GM23338 (cell line): ENCODE data around the gene SLC45A3.

Source experiments
- CREB1 ChIP-seq: fragments of 250-450 bp; sonication (Bioruptor Pico); IDR thresholded peaks from 2 replicates; pipeline ENCODE4 v1.5.0; 2020; ENCODE audit warnings: low read depth, mild to moderate bottlenecking, moderate library complexity
- EZH2 ChIP-seq: fragments of 200-600 bp; sonication (generic); IDR thresholded peaks from one replicate; pipeline ENCODE4 v1.8.0; 2017; ENCODE audit warnings: antibody characterized with exemption, mild to moderate bottlenecking, low read depth; ENCODE audit not compliant: unreplicated experiment
- TF ChIP-seq, protein P1 (sequence below), 2 experiments: fragments of 200-600 bp in 1 of 2; sonication (generic) in 1 of 2; conservative IDR thresholded peaks; 2 replicates each; pipeline versions ENCODE4 v1.5.1 to v1.6.1; 2016 to 2017; ENCODE audit warnings: antibody characterized with exemption in 2 of 2, low read depth in 2 of 2, mild to moderate bottlenecking in 2 of 2, moderate library complexity in 1 of 2
- TF ChIP-seq, protein P2 (sequence below): IDR thresholded peaks from one replicate; pipeline ENCODE4 v1.6.1; 2018; ENCODE audit warnings: antibody characterized with exemption; ENCODE audit not compliant: unreplicated experiment

DNA sequence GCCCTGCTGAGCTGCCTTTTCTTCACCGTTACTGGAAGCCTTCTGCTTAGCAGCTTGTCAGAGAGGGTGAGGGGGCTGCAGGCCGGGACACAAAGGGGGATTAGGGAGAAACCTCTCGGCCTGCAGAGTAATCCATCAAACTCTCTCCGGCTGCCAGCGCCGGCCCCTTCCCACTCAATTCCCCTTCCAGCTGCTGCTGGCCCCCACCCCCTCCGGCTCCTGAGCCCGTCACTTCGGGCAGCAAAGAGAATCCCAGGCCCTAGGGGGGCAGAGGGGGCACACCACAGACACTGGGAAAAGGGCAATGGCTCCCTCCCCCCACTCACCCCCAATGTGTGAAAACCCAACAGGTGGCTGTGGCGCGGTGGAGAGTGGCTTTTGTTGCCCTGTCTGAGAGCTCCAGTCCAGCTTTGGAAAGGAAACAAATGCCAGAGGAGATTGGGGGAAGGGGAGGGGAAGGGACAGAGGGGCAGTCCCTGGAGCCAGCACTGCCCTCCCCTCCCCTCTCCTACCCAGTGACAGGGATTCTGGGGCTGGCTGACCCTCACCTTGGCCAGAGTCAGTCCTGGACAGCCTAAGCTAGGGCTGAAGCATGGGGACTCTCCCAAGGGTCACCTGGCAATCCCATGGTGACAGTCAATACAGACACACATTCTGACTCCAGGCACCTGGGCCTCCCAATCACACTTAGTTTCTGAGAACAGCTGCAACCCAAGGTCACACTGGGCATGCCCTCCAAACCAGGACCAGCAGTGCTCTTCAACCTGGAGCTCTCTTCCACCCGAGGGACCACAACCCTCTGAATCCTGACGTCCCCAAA lies 9.5 kb downstream of the SLC45A3 start:
- TF ChIP-seq, protein P1, sequence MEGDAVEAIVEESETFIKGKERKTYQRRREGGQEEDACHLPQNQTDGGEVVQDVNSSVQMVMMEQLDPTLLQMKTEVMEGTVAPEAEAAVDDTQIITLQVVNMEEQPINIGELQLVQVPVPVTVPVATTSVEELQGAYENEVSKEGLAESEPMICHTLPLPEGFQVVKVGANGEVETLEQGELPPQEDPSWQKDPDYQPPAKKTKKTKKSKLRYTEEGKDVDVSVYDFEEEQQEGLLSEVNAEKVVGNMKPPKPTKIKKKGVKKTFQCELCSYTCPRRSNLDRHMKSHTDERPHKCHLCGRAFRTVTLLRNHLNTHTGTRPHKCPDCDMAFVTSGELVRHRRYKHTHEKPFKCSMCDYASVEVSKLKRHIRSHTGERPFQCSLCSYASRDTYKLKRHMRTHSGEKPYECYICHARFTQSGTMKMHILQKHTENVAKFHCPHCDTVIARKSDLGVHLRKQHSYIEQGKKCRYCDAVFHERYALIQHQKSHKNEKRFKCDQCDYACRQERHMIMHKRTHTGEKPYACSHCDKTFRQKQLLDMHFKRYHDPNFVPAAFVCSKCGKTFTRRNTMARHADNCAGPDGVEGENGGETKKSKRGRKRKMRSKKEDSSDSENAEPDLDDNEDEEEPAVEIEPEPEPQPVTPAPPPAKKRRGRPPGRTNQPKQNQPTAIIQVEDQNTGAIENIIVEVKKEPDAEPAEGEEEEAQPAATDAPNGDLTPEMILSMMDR (conservative IDR thresholded peaks at IDR 0.05; ENCODE audit: low read depth in 2 of 2): no peak
- TF ChIP-seq EZH2: no peak
- TF ChIP-seq, protein P2, sequence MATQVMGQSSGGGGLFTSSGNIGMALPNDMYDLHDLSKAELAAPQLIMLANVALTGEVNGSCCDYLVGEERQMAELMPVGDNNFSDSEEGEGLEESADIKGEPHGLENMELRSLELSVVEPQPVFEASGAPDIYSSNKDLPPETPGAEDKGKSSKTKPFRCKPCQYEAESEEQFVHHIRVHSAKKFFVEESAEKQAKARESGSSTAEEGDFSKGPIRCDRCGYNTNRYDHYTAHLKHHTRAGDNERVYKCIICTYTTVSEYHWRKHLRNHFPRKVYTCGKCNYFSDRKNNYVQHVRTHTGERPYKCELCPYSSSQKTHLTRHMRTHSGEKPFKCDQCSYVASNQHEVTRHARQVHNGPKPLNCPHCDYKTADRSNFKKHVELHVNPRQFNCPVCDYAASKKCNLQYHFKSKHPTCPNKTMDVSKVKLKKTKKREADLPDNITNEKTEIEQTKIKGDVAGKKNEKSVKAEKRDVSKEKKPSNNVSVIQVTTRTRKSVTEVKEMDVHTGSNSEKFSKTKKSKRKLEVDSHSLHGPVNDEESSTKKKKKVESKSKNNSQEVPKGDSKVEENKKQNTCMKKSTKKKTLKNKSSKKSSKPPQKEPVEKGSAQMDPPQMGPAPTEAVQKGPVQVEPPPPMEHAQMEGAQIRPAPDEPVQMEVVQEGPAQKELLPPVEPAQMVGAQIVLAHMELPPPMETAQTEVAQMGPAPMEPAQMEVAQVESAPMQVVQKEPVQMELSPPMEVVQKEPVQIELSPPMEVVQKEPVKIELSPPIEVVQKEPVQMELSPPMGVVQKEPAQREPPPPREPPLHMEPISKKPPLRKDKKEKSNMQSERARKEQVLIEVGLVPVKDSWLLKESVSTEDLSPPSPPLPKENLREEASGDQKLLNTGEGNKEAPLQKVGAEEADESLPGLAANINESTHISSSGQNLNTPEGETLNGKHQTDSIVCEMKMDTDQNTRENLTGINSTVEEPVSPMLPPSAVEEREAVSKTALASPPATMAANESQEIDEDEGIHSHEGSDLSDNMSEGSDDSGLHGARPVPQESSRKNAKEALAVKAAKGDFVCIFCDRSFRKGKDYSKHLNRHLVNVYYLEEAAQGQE: no peak
- TF ChIP-seq CREB1 (CRISPR knock-in tag): no peak
